ENCODE results near the gene PCBD2.

PCBD2 gene

GRCh38 chr5:134887593-134888159 is 17.3 kb upstream of the PCBD2 start:
- no peak for TF ChIP-seq CTCF (IDR thresholded peaks at IDR 0.05; ENCODE audit: insufficient read depth, low read length, poor library complexity, severe bottlenecking)
- H3K36me3 ChIP-seq (ENCODE audit: low read length) = 0 out of 2 replicates have a peak, but pooled peaks cover 2% of the 10 kb centered on the region
- no peaks in the 10 kb centered on the region for H3K9me3 ChIP-seq (ENCODE audit: insufficient read depth, low read length)
- no peaks in the 10 kb centered on the region for H4K20me1 ChIP-seq (ENCODE audit: low read depth, low read length)
- peaks cover 34% of the 10 kb centered on the region for H3K79me2 ChIP-seq (ENCODE audit: insufficient read depth, low read length)
- H3K27ac ChIP-seq (ENCODE audit: low read depth, low read length) = no peak overlapping the region
- H3K9ac ChIP-seq (ENCODE audit: low read length) = no peak overlapping the region
- H3K9me2 ChIP-seq (replicated peaks; ENCODE audit: insufficient read depth, low read length) = no peaks in the 10 kb centered on the region
- no peak overlapping the region for H2AFZ ChIP-seq (ENCODE audit: low read depth, low read length, severe bottlenecking)
- H3K27me3 ChIP-seq (ENCODE audit: low read length) = no peaks in the 10 kb centered on the region
- no peaks in the 10 kb centered on the region for H3F3A ChIP-seq (ENCODE audit: insufficient read depth)
- H3K4me3 ChIP-seq (ENCODE audit: insufficient read depth, low read length, poor library complexity, severe bottlenecking) = no peak overlapping the region
- H3K4me2 ChIP-seq (ENCODE audit: low read depth, low read length, poor library complexity, severe bottlenecking) = no peak overlapping the region

GRCh38 chr5:134889335-134889734 is 15.6 kb upstream of the PCBD2 start:
- Histone ChIP-seq H3K79me2 (ENCODE audit: insufficient read depth, low read length) (peaks cover 34% of the 10 kb centered on the region), H3K27ac (ENCODE audit: low read depth, low read length) (no peak overlapping the region), H3K4me3 (ENCODE audit: insufficient read depth, low read length, poor library complexity, severe bottlenecking) (no peak overlapping the region), H3F3A (ENCODE audit: insufficient read depth) (no peaks in the 10 kb centered on the region), H3K27me3 (ENCODE audit: low read length) (no peaks in the 10 kb centered on the region), H3K36me3 (ENCODE audit: low read length) (peaks cover 6% of the 10 kb centered on the region; the same call in 1 of the 2 replicates), H4K20me1 (ENCODE audit: low read depth, low read length) (no peaks in the 10 kb centered on the region), H3K9me3 (ENCODE audit: insufficient read depth, low read length) (no peaks in the 10 kb centered on the region), H3K9me2 (replicated peaks; ENCODE audit: insufficient read depth, low read length) (no peaks in the 10 kb centered on the region), H3K9ac (ENCODE audit: low read length) (no peak overlapping the region), H2AFZ (ENCODE audit: low read depth, low read length, severe bottlenecking) (no peak overlapping the region), H3K4me2 (ENCODE audit: low read depth, low read length, poor library complexity, severe bottlenecking) (no peak overlapping the region)
- no peak for TF ChIP-seq CTCF (IDR thresholded peaks at IDR 0.05; ENCODE audit: insufficient read depth, low read length, poor library complexity, severe bottlenecking)
- TF ChIP-seq EZH2phosphoT487 (conservative IDR thresholded peaks at IDR 0.05; ENCODE audit: low read length) = no peak

- Histone ChIP-seq H3F3A (ENCODE audit: insufficient read depth) (no peaks in the 10 kb centered on the region), H4K20me1 (ENCODE audit: low read depth, low read length) (no peaks in the 10 kb centered on the region), H2AFZ (ENCODE audit: low read depth, low read length, severe bottlenecking) (no peak overlapping the region), H3K9ac (ENCODE audit: low read length) (no peak overlapping the region), H3K4me3 (ENCODE audit: insufficient read depth, low read length, poor library complexity, severe bottlenecking) (no peak overlapping the region), H3K9me3 (ENCODE audit: insufficient read depth, low read length) (no peaks in the 10 kb centered on the region), H3K27ac (ENCODE audit: low read depth, low read length) (no peak overlapping the region), H3K9me2 (replicated peaks; ENCODE audit: insufficient read depth, low read length) (no peaks in the 10 kb centered on the region), H3K36me3 (ENCODE audit: low read length) (peaks cover 6% of the 10 kb centered on the region; the same call in 1 of the 2 replicates), H3K27me3 (ENCODE audit: low read length) (no peaks in the 10 kb centered on the region), H3K79me2 (ENCODE audit: insufficient read depth, low read length) (peaks cover 13% of the 10 kb centered on the region), H3K4me2 (ENCODE audit: low read depth, low read length, poor library complexity, severe bottlenecking) (no peak overlapping the region)
- TF ChIP-seq CTCF (IDR thresholded peaks at IDR 0.05; ENCODE audit: insufficient read depth, low read length, poor library complexity, severe bottlenecking) = no peak
- TF ChIP-seq EZH2phosphoT487 (conservative IDR thresholded peaks at IDR 0.05; ENCODE audit: low read length) = no peak
These were observed 13.5 kb upstream of the PCBD2 start for GRCh38 chr5:134891473-134891872.
